Activated CD4-positive, alpha-beta T cell treated with anti-CD3 and anti-CD28 coated beads, Interleukin-2, amount 10 ng/mL, durations not matched to agents 24 days and 14 days (primary cell): ENCODE data around the gene HYLS1. TPM values are rescaled to one million over a fixed set of nuclear protein-coding genes. Genes with fewer than 3 reads are reported as not detected.

Source experiments
- DNase-seq: peaks from one replicate; pipeline ENCODE4 v3.0.0; 2022
- H3K27ac Mint-ChIP-seq: one replicate; pipeline ENCODE4 v1.8.0; 2022; ENCODE audit warnings: mild to moderate bottlenecking, mixed read lengths
- H3K27me3 Mint-ChIP-seq: one replicate; pipeline ENCODE4 v1.8.0; 2022; ENCODE audit warnings: mixed read lengths
- H3K36me3 Mint-ChIP-seq: one replicate; pipeline ENCODE4 v1.8.0; 2022; ENCODE audit warnings: low read depth, mild to moderate bottlenecking, mixed read lengths
- H3K4me1 Mint-ChIP-seq: one replicate; pipeline ENCODE4 v1.8.0; 2021; ENCODE audit warnings: mixed read lengths
- H3K4me3 Mint-ChIP-seq: one replicate; pipeline ENCODE4 v1.8.0; 2022; ENCODE audit warnings: mild to moderate bottlenecking, moderate library complexity, mixed read lengths
- H3K9me3 Mint-ChIP-seq: one replicate; pipeline ENCODE4 v1.8.0; 2021; ENCODE audit warnings: mixed read lengths
- intact Hi-C: fragments of 100-400 bp; cut with micrococcal nuclease; formaldehyde crosslinking; loops from one replicate; pipeline ENCODE4 v1.15.1; 2023
- total RNA-seq: library from RNA; stranded (reverse); gene quantifications from 2 replicates; pipeline ENCODE4 v1.2.3, GENCODE V29; 2022

HYLS1 gene
- total RNA-seq, 1 donor from 2014 or later = 7.6 TPM

GRCh38 chr11:125932301-125932700 is 44.8 kb downstream of the HYLS1 start:
- intact Hi-C loops = no loop called here
- Mint-ChIP-seq H3K4me3 (no peak overlapping the region), H3K9me3 (no peaks in the 10 kb centered on the region), H3K4me1 (no peaks in the 10 kb centered on the region), H3K36me3 (no peaks in the 10 kb centered on the region), H3K27ac (no peak overlapping the region), H3K27me3 (peaks cover 13% of the 10 kb centered on the region)
- no peak for DNase-seq

DNA sequence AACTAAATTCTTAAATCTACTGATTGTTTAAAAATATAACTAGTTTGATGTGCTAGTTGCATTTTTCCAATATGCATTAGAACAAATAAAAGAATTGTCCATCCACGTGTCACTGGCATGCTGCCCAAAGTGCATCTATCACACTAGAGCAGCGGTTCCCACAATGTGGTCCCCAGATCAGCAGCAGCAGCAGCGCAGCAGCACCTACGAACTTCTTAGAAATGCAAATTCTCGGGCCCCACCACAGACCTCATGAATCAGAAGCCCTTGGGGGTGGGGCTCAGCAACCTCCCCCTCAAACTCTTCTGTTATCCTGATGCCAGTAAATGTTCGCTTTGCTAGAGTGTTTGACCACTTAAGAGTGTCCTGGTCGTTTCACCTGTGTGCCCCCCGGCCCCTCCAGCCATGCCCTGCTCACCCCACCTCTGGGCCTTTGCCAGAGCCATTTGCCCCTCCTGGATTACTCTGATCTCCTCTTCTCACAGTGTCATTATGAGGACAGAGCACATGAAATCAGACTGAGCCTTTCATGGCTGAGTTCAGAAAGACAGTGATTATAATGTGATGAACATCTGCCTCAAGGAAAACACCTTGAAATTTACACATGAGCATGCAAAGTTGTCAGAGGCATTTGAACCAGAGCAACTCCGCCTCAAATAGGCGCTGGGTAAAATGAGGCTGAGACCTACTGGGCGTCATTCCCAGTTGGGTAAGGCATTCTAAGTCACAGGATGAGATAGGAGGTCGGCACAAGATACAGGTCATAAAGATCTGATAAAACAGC is 45.8 kb downstream of the HYLS1 start:
- H3K9me3 Mint-ChIP-seq = no peaks in the 10 kb centered on the region
- no peak overlapping the region for H3K4me3 Mint-ChIP-seq
- peaks cover 13% of the 10 kb centered on the region for H3K27me3 Mint-ChIP-seq
- DNase-seq = no peak
- intact Hi-C loops = no loop called here
- H3K4me1 Mint-ChIP-seq = peaks cover 3% of the 10 kb centered on the region
- no peak overlapping the region for H3K27ac Mint-ChIP-seq
- H3K36me3 Mint-ChIP-seq = no peaks in the 10 kb centered on the region

GRCh38 chr11:125934473-125934872 is 47.0 kb downstream of the HYLS1 start:
- Mint-ChIP-seq H3K36me3 (no peaks in the 10 kb centered on the region), H3K9me3 (no peaks in the 10 kb centered on the region), H3K4me1 (peaks cover 6% of the 10 kb centered on the region), H3K4me3 (no peak overlapping the region), H3K27me3 (peaks cover 7% of the 10 kb centered on the region), H3K27ac (no peak overlapping the region)
- no peak for DNase-seq
- intact Hi-C loops = no loop called here

- Mint-ChIP-seq H3K9me3 (no peaks in the 10 kb centered on the region), H3K27ac (no peak overlapping the region), H3K27me3 (peaks cover 2% of the 10 kb centered on the region), H3K4me1 (peaks cover 6% of the 10 kb centered on the region), H3K4me3 (no peak overlapping the region), H3K36me3 (no peaks in the 10 kb centered on the region)
- DNase-seq = no peak
- intact Hi-C loops = no loop called here
Measured at GRCh38 chr11:125935056-125935455, 47.6 kb downstream of the HYLS1 start.

DNA sequence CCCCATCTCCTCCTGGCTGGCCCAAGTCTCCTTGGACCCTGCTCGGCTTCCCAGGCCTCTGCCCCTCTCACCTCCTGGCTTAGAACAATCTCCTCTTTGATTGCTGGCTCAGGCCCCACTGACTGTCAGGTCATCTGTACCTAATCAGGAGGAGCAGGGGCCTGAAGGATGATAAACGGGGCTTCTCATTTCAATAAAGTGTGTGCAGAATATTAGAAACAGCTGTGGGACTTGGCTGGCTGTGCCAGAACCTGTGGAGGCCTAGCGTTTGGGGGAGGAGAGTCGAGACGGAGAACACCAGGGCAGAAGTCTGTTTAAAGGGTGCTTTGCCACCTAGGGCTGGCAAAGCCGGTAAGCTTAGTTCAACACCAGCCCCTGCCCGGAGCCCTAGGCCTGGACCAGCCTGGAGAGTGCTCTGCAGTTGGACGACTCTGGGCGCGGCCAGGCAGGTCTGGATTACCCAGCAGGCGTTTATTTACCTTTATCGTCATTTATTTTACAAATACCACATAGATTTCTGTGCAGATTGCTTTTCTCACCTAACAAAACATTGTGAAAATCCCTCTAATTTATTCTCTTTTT is 48.2 kb downstream of the HYLS1 start:
- Mint-ChIP-seq H3K4me3 (no peak overlapping the region), H3K36me3 (no peaks in the 10 kb centered on the region), H3K9me3 (no peaks in the 10 kb centered on the region), H3K4me1 (peaks cover 6% of the 10 kb centered on the region), H3K27ac (no peak overlapping the region), H3K27me3 (peaks cover 2% of the 10 kb centered on the region)
- intact Hi-C loops = no loop called here
- no peak for DNase-seq

- Mint-ChIP-seq H3K27me3 (no peaks in the 10 kb centered on the region), H3K27ac (no peak overlapping the region), H3K4me3 (no peak overlapping the region), H3K36me3 (no peaks in the 10 kb centered on the region), H3K9me3 (no peaks in the 10 kb centered on the region), H3K4me1 (peaks cover 7% of the 10 kb centered on the region)
- DNase-seq = no peak
- intact Hi-C loops = no loop called here
Measured at GRCh38 chr11:125938418-125938817, 51.0 kb downstream of the HYLS1 start.

GRCh38 chr11:125939081-125939521 is 51.6 kb downstream of the HYLS1 start:
- Mint-ChIP-seq H3K27ac (no peak overlapping the region), H3K4me3 (no peak overlapping the region), H3K4me1 (peaks cover 7% of the 10 kb centered on the region), H3K36me3 (no peaks in the 10 kb centered on the region), H3K9me3 (no peaks in the 10 kb centered on the region), H3K27me3 (no peaks in the 10 kb centered on the region)
- intact Hi-C loops = no loop called here
- DNase-seq = no peak

DNA sequence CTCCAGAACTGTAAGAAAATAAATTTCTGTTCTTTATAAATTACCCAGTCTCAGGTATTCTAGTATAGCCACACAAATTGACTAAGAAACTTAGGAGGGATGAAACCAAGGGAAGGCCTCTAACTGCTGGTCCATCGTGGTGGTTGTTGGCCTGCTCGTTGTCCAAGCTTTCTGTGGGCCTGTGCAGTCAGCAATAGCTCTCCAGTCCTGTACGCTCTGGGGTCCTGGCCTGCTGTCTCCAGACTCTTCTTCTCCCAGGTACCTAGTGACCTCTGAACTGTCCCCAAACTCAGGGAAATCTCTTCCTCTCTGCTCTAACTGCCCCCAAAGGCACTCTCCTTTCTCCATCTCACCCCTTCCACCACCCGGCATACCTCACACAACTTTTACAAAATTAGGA is 52.7 kb downstream of the HYLS1 start:
- Mint-ChIP-seq H3K4me3 (no peak overlapping the region), H3K27me3 (no peaks in the 10 kb centered on the region), H3K9me3 (no peaks in the 10 kb centered on the region), H3K27ac (no peak overlapping the region), H3K36me3 (no peaks in the 10 kb centered on the region), H3K4me1 (peaks cover 7% of the 10 kb centered on the region)
- no peak for DNase-seq
- intact Hi-C loops = loop anchor here (5.0 kb wide), 1 partner anchor 252 kb away; no protein-coding TSS in a partner anchor

- peaks cover 7% of the 10 kb centered on the region for H3K4me1 Mint-ChIP-seq
Measured at GRCh38 chr11:125941267-125941618, 53.8 kb downstream of the HYLS1 start.

DNA sequence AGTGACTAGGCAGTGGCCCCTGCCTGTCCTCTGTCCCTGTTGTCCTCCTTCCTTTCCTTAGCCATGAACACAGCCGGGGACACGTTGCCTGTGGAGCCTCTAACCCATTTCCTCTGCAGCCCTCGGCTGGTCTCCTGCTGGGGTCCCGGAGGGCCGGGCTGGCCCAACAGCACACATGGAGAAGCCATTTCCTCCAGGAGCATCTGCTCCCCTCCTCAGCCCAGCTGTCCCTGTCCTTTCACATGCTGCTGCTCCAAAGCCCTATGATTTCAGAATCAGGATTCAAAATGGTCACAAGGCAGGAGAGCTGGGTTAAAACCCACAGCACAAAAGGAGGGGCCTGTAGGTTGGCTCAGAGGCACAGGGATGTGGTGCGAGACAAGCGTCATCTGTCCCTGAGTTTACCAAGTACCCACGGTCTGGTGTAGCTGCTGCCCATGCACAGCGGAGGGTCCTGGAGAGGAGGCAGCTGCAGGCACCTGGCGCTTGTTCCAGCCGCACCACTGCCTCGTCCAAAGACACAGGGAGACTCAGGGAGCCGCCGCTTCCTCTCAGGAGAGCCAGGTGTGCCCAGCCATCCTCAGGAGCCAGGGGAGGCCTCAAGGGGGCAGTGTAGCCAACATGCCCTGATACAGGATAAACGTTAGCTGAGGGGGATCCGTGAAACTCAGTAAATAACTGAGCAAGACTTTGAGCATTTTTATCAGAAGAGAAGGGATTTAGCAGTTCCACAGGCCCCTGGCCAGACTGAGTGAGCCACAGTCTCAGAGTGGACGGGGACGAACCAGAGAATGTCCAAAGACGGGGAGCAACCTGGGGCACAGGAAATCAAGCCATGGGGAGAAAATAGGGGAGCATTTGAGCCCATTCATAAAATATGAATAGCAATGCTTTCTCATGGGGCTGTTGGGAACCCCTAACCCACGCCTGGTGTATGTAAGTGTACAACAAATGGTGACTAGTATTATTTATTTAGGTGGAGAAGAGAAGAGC is 54.4 kb downstream of the HYLS1 start:
- H3K27me3 Mint-ChIP-seq = no peaks in the 10 kb centered on the region
- H3K9me3 Mint-ChIP-seq = no peaks in the 10 kb centered on the region
- peaks cover 7% of the 10 kb centered on the region for H3K4me1 Mint-ChIP-seq
- no peak overlapping the region for H3K27ac Mint-ChIP-seq
- intact Hi-C loops = loop anchor here (5.0 kb wide), 1 partner anchor 250 kb away; no protein-coding TSS in a partner anchor
- DNase-seq = peak; percentile 83
- no peaks in the 10 kb centered on the region for H3K36me3 Mint-ChIP-seq
- H3K4me3 Mint-ChIP-seq = no peak overlapping the region

More at GRCh38 chr11:125941267-125941618, 53.8 kb downstream of the HYLS1 start:
- H3K27ac Mint-ChIP-seq = no peak overlapping the region
- no peaks in the 10 kb centered on the region for H3K9me3 Mint-ChIP-seq
- no peak for DNase-seq
- no peak overlapping the region for H3K4me3 Mint-ChIP-seq
- H3K27me3 Mint-ChIP-seq = no peaks in the 10 kb centered on the region
- intact Hi-C loops = loop anchor here (5.0 kb wide), 1 partner anchor 251 kb away; no protein-coding TSS in a partner anchor
- H3K36me3 Mint-ChIP-seq = no peaks in the 10 kb centered on the region

DNA sequence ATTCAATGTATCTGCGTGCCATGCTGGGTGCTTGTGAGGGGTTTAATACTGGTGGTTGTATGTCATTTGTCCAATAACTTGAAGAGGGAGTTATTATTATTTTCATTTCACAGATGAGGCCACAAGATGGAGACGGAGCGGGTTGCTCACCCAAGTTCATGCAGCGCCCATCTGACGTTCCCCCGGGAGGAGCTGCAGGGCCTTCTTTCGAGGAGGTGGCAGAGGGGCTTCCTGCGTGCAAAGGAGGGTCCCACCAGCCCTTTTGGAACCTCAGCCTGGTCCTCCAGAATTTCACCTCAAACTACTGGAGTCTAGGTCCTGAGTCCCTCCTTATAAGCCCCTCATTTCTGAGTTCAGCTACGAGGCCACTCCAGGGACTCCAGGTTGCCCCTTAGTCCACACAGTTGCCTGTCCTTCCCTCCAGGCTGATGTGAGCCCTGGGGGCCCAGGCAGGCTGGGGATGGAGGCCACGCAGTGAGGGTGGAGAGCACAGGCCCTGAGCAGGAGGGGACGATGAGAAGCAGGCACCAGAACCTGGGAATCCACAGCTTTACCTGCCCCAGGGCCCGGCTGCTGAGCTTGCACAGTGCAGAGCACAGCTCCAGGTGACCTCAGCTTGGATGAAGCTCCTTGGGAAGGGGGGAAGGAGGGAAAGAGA is 55.4 kb downstream of the HYLS1 start:
- H3K9me3 Mint-ChIP-seq = no peaks in the 10 kb centered on the region
- H3K27me3 Mint-ChIP-seq = no peaks in the 10 kb centered on the region
- H3K36me3 Mint-ChIP-seq = no peaks in the 10 kb centered on the region
- peaks cover 7% of the 10 kb centered on the region for H3K4me1 Mint-ChIP-seq
- intact Hi-C loops = loop anchor here (5.0 kb wide), 1 partner anchor 249 kb away; no protein-coding TSS in a partner anchor
- no peak overlapping the region for H3K4me3 Mint-ChIP-seq
- H3K27ac Mint-ChIP-seq = no peak overlapping the region
- no peak for DNase-seq

GRCh38 chr11:125943661-125944349 is 56.3 kb downstream of the HYLS1 start:
- H3K27ac Mint-ChIP-seq = no peak overlapping the region
- peaks cover 1% of the 10 kb centered on the region for H3K4me1 Mint-ChIP-seq
- H3K9me3 Mint-ChIP-seq = no peaks in the 10 kb centered on the region
- intact Hi-C loops = loop anchor here (5.0 kb wide), 1 partner anchor 248 kb away; no protein-coding TSS in a partner anchor
- DNase-seq = no peak
- no peak overlapping the region for H3K4me3 Mint-ChIP-seq
- H3K27me3 Mint-ChIP-seq = no peaks in the 10 kb centered on the region
- no peaks in the 10 kb centered on the region for H3K36me3 Mint-ChIP-seq
